IPS-20b (cell line): ENCODE measurements around the gene NOTCH3.

Source experiments
- H3K27ac ChIP-seq: one replicate; pipeline ENCODE4 v1.5.1; 2013; ENCODE audit warnings: low read length
- H3K27me3 ChIP-seq: 2 replicates; pipeline ENCODE4 v1.6.1; 2013; ENCODE audit warnings: mild to moderate bottlenecking, low read length, inconsistent platforms; ENCODE audit not compliant: insufficient read depth
- H3K36me3 ChIP-seq: 2 replicates; pipeline ENCODE4 v1.6.1; 2013; ENCODE audit warnings: low read depth, mild to moderate bottlenecking, inconsistent platforms, low read length, moderate library complexity; ENCODE audit not compliant: insufficient read depth
- H3K4me1 ChIP-seq: 2 replicates; pipeline ENCODE4 v1.6.1; 2013; ENCODE audit warnings: mild to moderate bottlenecking, control low read depth, inconsistent platforms, low read length, moderate library complexity; ENCODE audit not compliant: insufficient read depth
- H3K4me3 ChIP-seq: 2 replicates; pipeline ENCODE4 v1.5.1; 2013; ENCODE audit warnings: mild to moderate bottlenecking, low read length, inconsistent platforms
- H3K9ac ChIP-seq: 2 replicates; pipeline ENCODE4 v1.6.1; 2013; ENCODE audit warnings: low read depth, mild to moderate bottlenecking, inconsistent platforms, low read length, moderate library complexity
- H3K9me3 ChIP-seq: 2 replicates; pipeline ENCODE4 v1.6.1; 2013; ENCODE audit warnings: mild to moderate bottlenecking, low read depth, low read length, inconsistent platforms; ENCODE audit not compliant: insufficient read depth

Gene NOTCH3

DNA sequence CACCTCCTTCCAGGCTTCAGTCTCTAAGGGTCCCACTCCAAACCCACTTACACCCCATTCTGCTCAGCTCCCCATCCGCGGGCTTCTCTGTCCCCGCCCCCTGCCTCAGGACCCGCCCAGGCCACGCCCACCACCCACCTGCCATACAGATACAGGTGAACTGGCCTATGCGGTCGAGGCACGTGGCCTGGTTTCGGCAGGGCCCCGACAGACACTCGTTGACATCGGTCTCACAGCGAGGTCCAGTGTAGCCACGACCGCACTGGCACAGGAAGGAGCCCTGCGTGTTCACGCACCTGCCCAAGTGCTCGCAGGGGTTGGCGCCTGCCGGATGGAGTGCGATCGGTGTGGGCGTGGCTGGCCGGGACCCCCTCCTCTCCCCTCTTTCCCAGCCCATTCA is 11.9 kb downstream of the NOTCH3 start:
- Histone ChIP-seq H3K4me3 (no peak overlapping the region), H3K27me3 (no peaks in the 10 kb centered on the region), H3K9me3 (no peaks in the 10 kb centered on the region), H3K27ac (no peak overlapping the region), H3K36me3 (peaks cover 91% of the 10 kb centered on the region), H3K4me1 (no peaks in the 10 kb centered on the region), H3K9ac (no peak overlapping the region)

DNA sequence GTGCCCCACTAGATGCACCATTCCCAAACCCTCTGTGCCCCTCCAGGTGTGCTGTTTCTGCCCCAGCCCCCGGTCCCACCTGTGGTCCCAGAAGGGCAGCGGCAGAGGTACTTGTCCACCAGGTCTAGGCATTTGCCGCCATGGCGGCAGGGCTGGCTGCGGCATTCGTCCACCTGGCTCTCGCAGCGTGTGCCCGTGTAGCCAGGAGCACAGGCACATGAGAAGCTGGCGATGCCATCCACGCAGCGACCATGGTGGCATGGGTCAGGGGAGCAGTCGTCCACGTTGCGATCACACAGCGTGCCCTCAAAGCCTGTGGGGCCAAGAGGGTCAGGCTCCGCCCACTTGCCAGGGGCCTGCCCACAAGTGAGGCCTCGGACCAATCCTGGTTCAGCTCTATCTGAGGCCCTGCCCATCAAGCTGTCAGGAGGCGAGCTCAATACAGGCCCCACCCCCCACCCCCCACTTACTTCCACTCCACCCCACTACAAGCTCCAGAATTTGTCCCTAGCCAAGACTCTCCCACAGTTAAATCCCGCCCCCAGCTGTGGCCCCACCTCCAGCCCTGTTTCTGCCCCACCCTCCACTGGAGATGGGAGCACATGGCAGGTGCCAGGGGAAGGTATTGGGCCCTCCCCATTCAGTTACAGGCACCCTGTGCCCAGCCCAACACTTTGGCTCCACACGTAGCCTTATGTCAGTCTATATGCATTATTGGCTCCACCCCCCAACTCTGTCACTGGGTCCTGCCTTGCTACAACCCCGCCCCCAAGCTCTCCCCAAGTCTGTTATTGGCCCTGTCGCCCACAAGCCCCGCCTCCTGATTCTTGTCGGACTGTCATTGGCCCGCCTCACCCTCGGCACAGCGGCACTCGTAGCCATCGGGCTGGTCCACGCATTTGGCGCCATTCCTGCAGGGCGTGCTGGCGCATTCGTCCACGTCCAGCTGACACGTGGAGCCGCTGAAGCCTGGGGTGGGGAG is 13.5 kb downstream of the NOTCH3 start:
- Histone ChIP-seq H3K27me3 (no peaks in the 10 kb centered on the region), H3K27ac (no peak overlapping the region), H3K9ac (no peak overlapping the region), H3K4me3 (no peak overlapping the region), H3K36me3 (peaks cover 87% of the 10 kb centered on the region), H3K4me1 (no peaks in the 10 kb centered on the region), H3K9me3 (no peaks in the 10 kb centered on the region)

DNA sequence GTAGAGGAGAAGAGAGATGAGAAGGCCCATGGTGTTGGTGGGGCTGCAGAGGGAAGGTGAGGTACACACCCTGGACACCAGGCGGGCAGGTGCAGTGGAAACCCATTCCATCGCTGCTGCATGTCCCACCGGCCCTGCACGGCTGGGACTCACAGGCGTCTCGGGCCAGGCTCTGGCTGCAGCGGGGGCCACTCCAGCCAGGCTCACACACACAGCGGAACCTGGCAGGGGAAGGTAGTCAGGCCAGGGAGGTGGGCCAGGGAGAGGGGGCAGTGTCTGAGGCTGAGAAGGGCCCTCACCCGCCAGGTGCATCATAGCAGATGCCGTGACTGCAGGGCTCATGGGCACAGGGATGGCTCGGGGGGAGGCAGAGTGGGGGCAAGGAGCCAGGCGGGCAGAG is 15.6 kb downstream of the NOTCH3 start:
- Histone ChIP-seq H3K9me3 (no peaks in the 10 kb centered on the region), H3K27ac (no peak overlapping the region), H3K4me3 (no peak overlapping the region), H3K27me3 (no peaks in the 10 kb centered on the region), H3K9ac (no peak overlapping the region), H3K36me3 (peaks cover 88% of the 10 kb centered on the region), H3K4me1 (no peaks in the 10 kb centered on the region)

DNA sequence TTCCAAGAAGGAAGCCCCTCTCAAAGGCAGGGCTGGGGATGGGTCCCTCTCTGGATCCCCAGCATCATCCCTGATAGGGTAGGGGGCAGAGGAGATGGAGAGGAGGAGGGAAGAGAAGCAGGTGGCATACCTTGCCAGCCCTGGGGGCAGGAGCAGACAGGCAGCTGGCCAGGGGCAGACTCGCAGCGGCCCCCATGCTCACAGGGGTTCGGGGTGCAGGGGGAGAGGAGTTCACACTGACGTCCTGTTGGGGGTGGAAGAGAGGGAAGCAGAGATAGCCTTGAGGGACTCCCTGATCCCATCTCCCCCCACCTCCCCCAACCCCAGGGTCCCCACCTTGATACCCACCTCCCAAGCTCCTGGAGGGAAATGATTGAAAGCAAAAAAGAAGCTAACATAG is 16.0 kb downstream of the NOTCH3 start:
- no peak overlapping the region for H3K4me3 ChIP-seq
- H3K36me3 ChIP-seq: peaks cover 88% of the 10 kb centered on the region
- no peaks in the 10 kb centered on the region for H3K9me3 ChIP-seq
- H3K27me3 ChIP-seq: no peaks in the 10 kb centered on the region
- H3K9ac ChIP-seq: no peak overlapping the region
- H3K4me1 ChIP-seq: no peaks in the 10 kb centered on the region
- no peak overlapping the region for H3K27ac ChIP-seq

DNA sequence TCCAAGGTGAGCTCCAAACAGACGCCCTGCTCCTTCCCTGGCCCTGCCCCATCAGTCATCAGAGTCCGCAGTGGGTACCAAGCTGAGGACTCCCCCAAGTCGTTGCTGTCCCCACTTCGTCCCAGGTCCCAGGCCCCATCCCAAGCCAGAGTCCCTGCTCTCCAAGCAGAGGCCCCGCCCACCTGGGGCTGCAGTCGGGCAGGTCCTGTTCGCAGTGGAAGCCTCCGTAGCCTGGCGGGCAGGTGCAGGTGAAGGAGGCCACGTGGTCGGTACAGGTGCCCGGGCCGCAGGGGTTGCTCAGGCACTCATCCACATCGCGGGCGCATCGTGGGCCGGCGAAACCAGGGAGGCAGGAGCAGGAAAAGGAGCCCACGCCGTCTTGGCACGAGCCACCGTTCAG is 19.4 kb downstream of the NOTCH3 start:
- Histone ChIP-seq H3K9me3 (no peaks in the 10 kb centered on the region), H3K27me3 (no peaks in the 10 kb centered on the region), H3K36me3 (peaks cover 77% of the 10 kb centered on the region), H3K27ac (no peak overlapping the region), H3K9ac (no peak overlapping the region), H3K4me1 (no peaks in the 10 kb centered on the region), H3K4me3 (no peak overlapping the region)

GRCh38 chr19:15180451-15181390 is 20.1 kb downstream of the NOTCH3 start:
- H3K4me3 ChIP-seq: no peak overlapping the region
- H3K9ac ChIP-seq: no peak overlapping the region
- no peaks in the 10 kb centered on the region for H3K4me1 ChIP-seq
- peaks cover 77% of the 10 kb centered on the region for H3K36me3 ChIP-seq
- H3K27me3 ChIP-seq: no peaks in the 10 kb centered on the region
- H3K27ac ChIP-seq: no peak overlapping the region
- H3K9me3 ChIP-seq: no peaks in the 10 kb centered on the region

GRCh38 chr19:15178629-15179308 is 22.0 kb downstream of the NOTCH3 start:
- Histone ChIP-seq H3K9me3 (no peaks in the 10 kb centered on the region), H3K36me3 (peaks cover 76% of the 10 kb centered on the region), H3K4me3 (no peak overlapping the region), H3K27ac (no peak overlapping the region), H3K27me3 (no peaks in the 10 kb centered on the region), H3K4me1 (no peaks in the 10 kb centered on the region), H3K9ac (no peak overlapping the region)

- H3K4me3 ChIP-seq: peak overlapping the region; percentile 42; the same call in 1 of the 2 replicates
- no peak overlapping the region for H3K9ac ChIP-seq
- no peaks in the 10 kb centered on the region for H3K27me3 ChIP-seq
- H3K36me3 ChIP-seq: peaks cover 77% of the 10 kb centered on the region
- no peak overlapping the region for H3K27ac ChIP-seq
- H3K9me3 ChIP-seq: no peaks in the 10 kb centered on the region
- H3K4me1 ChIP-seq: no peaks in the 10 kb centered on the region
Measured at GRCh38 chr19:15177269-15178116, 23.3 kb downstream of the NOTCH3 start.

- Histone ChIP-seq H3K27ac (no peak overlapping the region), H3K27me3 (no peaks in the 10 kb centered on the region), H3K9ac (no peak overlapping the region), H3K9me3 (no peaks in the 10 kb centered on the region), H3K36me3 (peaks cover 77% of the 10 kb centered on the region), H3K4me3 (no peak overlapping the region), H3K4me1 (no peaks in the 10 kb centered on the region)
Measured at GRCh38 chr19:15175609-15176008, 25.2 kb downstream of the NOTCH3 start.

- Histone ChIP-seq H3K36me3 (peaks cover 75% of the 10 kb centered on the region), H3K27me3 (no peaks in the 10 kb centered on the region), H3K4me1 (no peaks in the 10 kb centered on the region), H3K9me3 (no peaks in the 10 kb centered on the region), H3K4me3 (no peak overlapping the region), H3K27ac (no peak overlapping the region), H3K9ac (no peak overlapping the region)
Measured at GRCh38 chr19:15173746-15174404, 26.9 kb downstream of the NOTCH3 start.
